Karpas-422 (cell line): ENCODE data around the gene LAMTOR5. TPM values are rescaled to one million over a fixed set of nuclear protein-coding genes. Genes with fewer than 3 reads are reported as not detected.
"Not testable (repeated sequence)": the region's sequence is repeated elsewhere in the genome, so short reads cannot be mapped to it uniquely, and the experiment has no call there.

Experiments
- DNase-seq: peaks from one replicate; pipeline ENCODE4 v3.0.0-alpha.2; 2015
- H2AFZ ChIP-seq: fragments of 200-600 bp; sonication (generic); 2 replicates; pipeline ENCODE4 v1.6.1; 2014; ENCODE audit warnings: antibody characterized with exemption, low read length, mixed read lengths
- H3K27ac ChIP-seq: fragments of 200-600 bp; sonication (generic); 2 replicates; pipeline ENCODE4 v1.5.1; 2014; ENCODE audit warnings: mild to moderate bottlenecking, low read length, moderate library complexity
- H3K27me3 ChIP-seq: fragments of 200-600 bp; sonication (generic); 2 replicates; pipeline ENCODE4 v1.6.1; 2014; ENCODE audit warnings: low read length, mixed read lengths
- H3K36me3 ChIP-seq: fragments of 200-600 bp; sonication (generic); 2 replicates; pipeline ENCODE4 v1.6.1; 2014; ENCODE audit warnings: low read length, mixed read lengths; ENCODE audit not compliant: insufficient read depth
- H3K4me1 ChIP-seq: fragments of 200-600 bp; sonication (generic); 2 replicates; pipeline ENCODE4 v1.6.1; 2014; ENCODE audit warnings: mild to moderate bottlenecking, low read length, mixed read lengths
- H3K4me2 ChIP-seq: fragments of 200-600 bp; sonication (generic); 2 replicates; pipeline ENCODE4 v1.6.1; 2014; ENCODE audit warnings: low read length, low read depth, mild to moderate bottlenecking; ENCODE audit not compliant: poor library complexity, severe bottlenecking
- H3K4me3 ChIP-seq: fragments of 200-600 bp; sonication (generic); 2 replicates; pipeline ENCODE4 v1.5.1; 2014; ENCODE audit warnings: mild to moderate bottlenecking, antibody characterized with exemption, low read length, mixed read lengths
- H3K79me2 ChIP-seq: fragments of 200-600 bp; sonication (generic); 2 replicates; pipeline ENCODE4 v1.6.1; 2014; ENCODE audit warnings: mild to moderate bottlenecking, low read length, mixed read lengths
- H3K9ac ChIP-seq: fragments of 200-600 bp; sonication (generic); 2 replicates; pipeline ENCODE4 v1.6.0; 2014; ENCODE audit warnings: low read length
- H3K9me2 ChIP-seq: fragments of 200-600 bp; sonication (generic), shearing (Covaris generic); replicated peaks from 2 replicates; pipeline ENCODE4 v1.6.0; 2014; ENCODE audit warnings: mild to moderate bottlenecking, low read length, moderate library complexity; ENCODE audit not compliant: insufficient read depth
- H3K9me3 ChIP-seq: fragments of 300-700, 200-600 bp; sonication (generic); 2 replicates; pipeline ENCODE4 v1.6.1; 2014; ENCODE audit warnings: low read length, mixed read lengths
- H4K20me1 ChIP-seq: fragments of 200-600 bp; sonication (generic); 2 replicates; pipeline ENCODE4 v1.6.1; 2014; ENCODE audit warnings: mild to moderate bottlenecking, antibody characterized with exemption, low read length, low read depth; ENCODE audit not compliant: insufficient read depth
- total RNA-seq: library from RNA; depleted of rRNA; stranded (reverse); fragments of >200 nt; shearing (Covaris generic); gene quantifications from 2 replicates; pipeline ENCODE4 v1.2.3, GENCODE V29; 2014; ENCODE audit warnings: low replicate concordance

LAMTOR5 gene
- total RNA-seq, 1 experiment from 2014 or later = 401 TPM

DNA sequence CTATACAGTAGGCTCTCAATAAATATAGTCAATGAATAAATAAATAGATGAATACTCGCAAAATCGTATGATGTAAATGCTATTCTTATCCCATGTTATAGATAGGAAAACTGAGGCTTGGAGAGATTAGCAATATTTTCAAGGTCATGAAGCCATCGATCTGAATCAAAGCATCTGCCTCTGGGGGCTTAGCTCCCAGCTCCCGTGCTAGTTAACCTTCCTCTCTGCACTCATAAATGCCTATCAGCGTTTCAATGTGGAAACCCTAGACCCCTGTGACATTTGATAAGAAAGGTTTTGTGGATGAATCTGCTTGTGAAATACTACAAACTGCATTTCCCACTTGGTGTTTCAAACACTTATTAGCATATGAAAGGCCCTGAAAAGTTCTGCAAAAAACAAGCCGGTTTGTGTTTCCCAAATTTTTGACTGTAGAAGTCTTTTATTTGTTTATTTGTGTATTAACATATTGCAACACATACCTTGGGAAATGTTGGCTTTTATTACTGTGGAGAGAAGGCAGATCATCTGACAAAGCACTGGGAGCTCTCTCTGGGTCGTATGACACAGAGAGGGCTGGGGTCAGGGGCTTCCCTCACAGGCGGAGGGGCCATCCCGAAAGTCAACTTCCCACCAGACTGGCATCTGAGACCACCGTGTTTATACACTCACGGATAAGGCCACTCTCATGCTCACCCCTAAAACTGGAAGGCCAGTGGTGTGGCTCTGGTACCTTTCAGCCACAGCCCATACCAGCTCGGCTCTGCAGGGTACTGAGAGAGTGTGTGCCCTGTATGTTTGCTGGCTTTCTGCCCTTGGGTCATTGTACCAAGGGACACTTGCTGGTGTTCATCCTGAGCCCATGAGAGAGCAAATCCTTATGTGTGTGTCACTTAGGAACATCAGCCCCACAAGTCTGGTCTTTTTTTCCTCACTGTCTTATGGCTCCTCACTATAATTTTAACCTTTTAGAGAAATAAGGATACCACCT, 42.5 kb upstream of the LAMTOR5 start:
- no peaks in the 10 kb centered on the region for H3K36me3 ChIP-seq
- H3K27ac ChIP-seq = no peak overlapping the region
- no peak overlapping the region for H2AFZ ChIP-seq
- no peaks in the 10 kb centered on the region for H4K20me1 ChIP-seq
- H3K79me2 ChIP-seq = no peaks in the 10 kb centered on the region
- DNase-seq = no peak
- no peaks in the 10 kb centered on the region for H3K27me3 ChIP-seq
- H3K9ac ChIP-seq = no peak overlapping the region
- H3K9me2 ChIP-seq = no peaks in the 10 kb centered on the region
- H3K4me1 ChIP-seq = no peaks in the 10 kb centered on the region
- no peaks in the 10 kb centered on the region for H3K9me3 ChIP-seq
- no peak overlapping the region for H3K4me2 ChIP-seq
- no peak overlapping the region for H3K4me3 ChIP-seq

DNA sequence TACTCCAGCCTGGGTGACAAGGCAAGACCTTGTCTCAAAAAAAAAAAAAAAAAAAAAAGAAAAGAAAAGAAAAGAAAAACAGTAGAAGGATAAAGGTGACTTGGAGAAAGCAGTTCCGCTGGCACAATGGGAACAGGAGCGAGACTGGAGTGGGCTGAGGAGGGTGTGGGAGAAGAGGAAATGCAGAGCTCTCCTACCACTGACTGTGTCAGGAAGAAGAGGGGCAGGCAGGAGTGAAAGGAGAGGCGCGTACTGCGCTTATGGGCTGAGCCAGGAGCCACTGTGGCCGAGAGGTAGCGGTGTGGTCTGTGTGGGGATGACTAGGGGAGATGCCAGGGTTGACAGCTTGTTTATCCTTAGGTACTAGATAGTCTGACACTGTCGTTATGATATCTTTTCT, 37.1 kb upstream of the LAMTOR5 start:
- DNase-seq = no peak
- no peaks in the 10 kb centered on the region for H3K36me3 ChIP-seq
- H3K9me3 ChIP-seq = no peaks in the 10 kb centered on the region
- H3K4me1 ChIP-seq = no peaks in the 10 kb centered on the region
- no peak overlapping the region for H2AFZ ChIP-seq
- no peak overlapping the region for H3K4me2 ChIP-seq
- H3K27ac ChIP-seq = no peak overlapping the region
- no peaks in the 10 kb centered on the region for H3K27me3 ChIP-seq
- H3K79me2 ChIP-seq = no peaks in the 10 kb centered on the region
- no peak overlapping the region for H3K4me3 ChIP-seq
- no peaks in the 10 kb centered on the region for H4K20me1 ChIP-seq
- H3K9ac ChIP-seq = no peak overlapping the region
- H3K9me2 ChIP-seq = no peaks in the 10 kb centered on the region

DNA sequence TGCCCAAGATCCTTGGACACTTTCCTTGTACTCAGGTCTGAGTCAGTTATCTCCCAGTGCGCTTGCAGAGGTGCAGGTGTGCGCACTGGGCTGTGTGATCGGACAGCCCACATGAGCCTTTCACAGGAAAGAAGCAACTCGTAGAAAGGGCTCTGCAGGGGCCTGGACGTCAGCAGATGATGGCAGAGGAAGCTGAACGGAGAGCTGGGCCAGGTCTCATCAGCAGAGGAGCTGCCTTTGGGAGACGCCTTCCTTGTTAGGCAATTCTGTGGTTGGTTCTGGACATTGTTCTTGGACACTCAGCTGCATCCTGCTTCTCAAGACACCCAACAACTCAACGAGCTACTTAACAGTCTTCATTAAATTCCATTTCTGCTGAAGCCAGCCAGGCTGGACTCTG, 36.0 kb upstream of the LAMTOR5 start:
- no peak overlapping the region for H3K27ac ChIP-seq
- no peaks in the 10 kb centered on the region for H3K4me1 ChIP-seq
- no peaks in the 10 kb centered on the region for H4K20me1 ChIP-seq
- no peak overlapping the region for H3K4me2 ChIP-seq
- H3K79me2 ChIP-seq = no peaks in the 10 kb centered on the region
- no peak for DNase-seq
- no peaks in the 10 kb centered on the region for H3K27me3 ChIP-seq
- H3K9ac ChIP-seq = no peak overlapping the region
- H2AFZ ChIP-seq = no peak overlapping the region
- H3K4me3 ChIP-seq = no peak overlapping the region
- H3K9me3 ChIP-seq = no peaks in the 10 kb centered on the region
- no peaks in the 10 kb centered on the region for H3K9me2 ChIP-seq
- H3K36me3 ChIP-seq = no peaks in the 10 kb centered on the region

DNA sequence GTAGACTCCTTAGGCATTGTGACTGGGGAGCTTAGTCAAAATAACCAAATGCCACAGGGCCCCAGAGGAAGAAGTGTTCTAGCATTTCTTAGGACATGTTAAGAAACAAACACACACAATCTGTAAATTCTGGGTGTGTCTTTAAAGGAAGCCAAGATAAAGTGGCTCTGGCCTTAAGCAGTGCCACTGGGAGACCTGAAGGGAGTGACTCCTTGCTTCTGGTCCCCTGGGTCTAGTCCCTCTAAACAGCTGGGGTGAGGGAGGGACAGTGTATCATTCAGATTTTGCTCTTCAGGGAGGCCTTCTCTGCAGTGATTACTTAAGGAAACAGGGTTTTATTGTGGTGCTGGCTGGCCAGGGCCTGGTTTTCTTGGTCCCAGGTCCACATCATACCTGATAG, 34.4 kb upstream of the LAMTOR5 start:
- Histone ChIP-seq H3K27ac (no peak overlapping the region), H3K4me1 (no peaks in the 10 kb centered on the region), H3K36me3 (no peaks in the 10 kb centered on the region), H2AFZ (no peak overlapping the region), H3K4me2 (no peak overlapping the region), H3K27me3 (no peaks in the 10 kb centered on the region), H3K9me2 (no peaks in the 10 kb centered on the region), H4K20me1 (no peaks in the 10 kb centered on the region), H3K79me2 (no peaks in the 10 kb centered on the region), H3K9ac (no peak overlapping the region), H3K4me3 (no peak overlapping the region), H3K9me3 (no peaks in the 10 kb centered on the region)
- no peak for DNase-seq

DNA sequence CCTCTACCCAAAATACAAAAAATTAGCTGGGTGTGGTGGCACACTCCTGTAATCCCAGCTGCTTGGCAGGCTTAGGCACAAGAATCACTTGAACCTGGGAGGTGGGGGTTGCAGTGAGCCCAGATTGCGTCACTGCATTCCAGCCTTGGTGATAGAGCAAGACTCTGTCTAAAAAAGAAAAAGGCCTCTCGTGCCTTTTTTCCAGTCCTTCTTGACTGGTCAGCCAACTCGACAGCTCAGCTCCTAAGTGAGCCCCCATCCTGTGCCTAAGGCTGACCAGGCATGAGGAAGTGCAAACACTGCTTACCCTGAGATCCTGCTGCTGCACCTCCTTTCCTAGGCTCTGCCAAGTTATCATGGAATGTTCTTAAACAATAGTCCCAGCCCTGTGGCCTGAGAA, 33.4 kb upstream of the LAMTOR5 start:
- no peak overlapping the region for H3K4me2 ChIP-seq
- no peak for DNase-seq
- H3K27ac ChIP-seq = no peak overlapping the region
- H3K4me3 ChIP-seq = no peak overlapping the region
- no peaks in the 10 kb centered on the region for H3K36me3 ChIP-seq
- no peak overlapping the region for H2AFZ ChIP-seq
- H3K27me3 ChIP-seq = no peaks in the 10 kb centered on the region
- no peaks in the 10 kb centered on the region for H3K9me2 ChIP-seq
- no peak overlapping the region for H3K9ac ChIP-seq
- H3K79me2 ChIP-seq = no peaks in the 10 kb centered on the region
- H3K4me1 ChIP-seq = no peaks in the 10 kb centered on the region
- no peaks in the 10 kb centered on the region for H3K9me3 ChIP-seq
- no peaks in the 10 kb centered on the region for H4K20me1 ChIP-seq

DNA sequence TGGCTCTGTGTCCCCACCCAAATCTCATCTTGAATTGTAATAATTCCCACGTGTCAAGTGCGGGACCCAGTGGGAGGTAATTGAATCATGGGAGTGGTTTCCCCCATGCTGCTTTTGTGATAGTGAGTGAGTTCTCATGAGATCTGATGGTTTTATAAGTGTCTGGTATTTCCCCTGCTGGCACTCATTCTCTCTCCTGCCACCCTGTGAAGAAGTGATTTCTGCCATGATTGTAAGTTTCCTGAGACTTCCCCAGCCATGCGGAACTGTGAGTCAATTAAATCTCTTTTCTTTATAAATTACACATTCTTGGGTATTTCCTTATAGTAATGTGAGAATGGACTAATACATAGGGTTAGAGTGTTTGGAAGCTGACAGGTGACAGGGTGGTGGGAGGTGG, 32.4 kb upstream of the LAMTOR5 start:
- not testable (repeated sequence) for H3K79me2 ChIP-seq, H3K4me3 ChIP-seq, H3K4me2 ChIP-seq, H3K9me2 ChIP-seq, H3K4me1 ChIP-seq, H3K27ac ChIP-seq, H3K9me3 ChIP-seq, H3K27me3 ChIP-seq, DNase-seq, H3K9ac ChIP-seq, H4K20me1 ChIP-seq, H3K36me3 ChIP-seq, H2AFZ ChIP-seq

DNA sequence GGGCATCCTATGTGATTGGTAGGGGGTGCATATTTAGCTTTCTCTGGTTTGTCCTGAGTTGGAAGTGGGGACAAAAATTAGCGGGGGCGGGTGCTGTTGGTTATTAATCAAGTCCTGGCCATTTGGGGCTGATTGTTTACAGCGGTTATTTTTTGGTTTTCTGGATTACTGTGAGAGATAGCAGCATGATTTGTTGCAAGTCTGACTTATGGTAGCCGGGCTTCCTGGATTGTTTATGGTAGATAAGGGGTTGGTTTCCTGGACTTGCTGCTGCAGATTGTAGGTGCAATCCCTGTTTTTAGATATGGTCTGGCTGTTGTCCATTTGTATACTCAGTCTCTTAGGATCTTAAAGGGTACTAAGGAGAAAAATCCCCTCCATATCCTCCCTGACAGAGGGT, 31.4 kb upstream of the LAMTOR5 start:
- Histone ChIP-seq H3K27ac (no peak overlapping the region), H3K36me3 (no peaks in the 10 kb centered on the region), H3K79me2 (no peaks in the 10 kb centered on the region), H3K9me3 (no peaks in the 10 kb centered on the region), H4K20me1 (no peaks in the 10 kb centered on the region), H3K4me2 (no peak overlapping the region), H3K27me3 (no peaks in the 10 kb centered on the region), H3K9ac (no peak overlapping the region), H3K4me1 (no peaks in the 10 kb centered on the region), H2AFZ (no peak overlapping the region), H3K9me2 (no peaks in the 10 kb centered on the region), H3K4me3 (no peak overlapping the region)
- no peak for DNase-seq

DNA sequence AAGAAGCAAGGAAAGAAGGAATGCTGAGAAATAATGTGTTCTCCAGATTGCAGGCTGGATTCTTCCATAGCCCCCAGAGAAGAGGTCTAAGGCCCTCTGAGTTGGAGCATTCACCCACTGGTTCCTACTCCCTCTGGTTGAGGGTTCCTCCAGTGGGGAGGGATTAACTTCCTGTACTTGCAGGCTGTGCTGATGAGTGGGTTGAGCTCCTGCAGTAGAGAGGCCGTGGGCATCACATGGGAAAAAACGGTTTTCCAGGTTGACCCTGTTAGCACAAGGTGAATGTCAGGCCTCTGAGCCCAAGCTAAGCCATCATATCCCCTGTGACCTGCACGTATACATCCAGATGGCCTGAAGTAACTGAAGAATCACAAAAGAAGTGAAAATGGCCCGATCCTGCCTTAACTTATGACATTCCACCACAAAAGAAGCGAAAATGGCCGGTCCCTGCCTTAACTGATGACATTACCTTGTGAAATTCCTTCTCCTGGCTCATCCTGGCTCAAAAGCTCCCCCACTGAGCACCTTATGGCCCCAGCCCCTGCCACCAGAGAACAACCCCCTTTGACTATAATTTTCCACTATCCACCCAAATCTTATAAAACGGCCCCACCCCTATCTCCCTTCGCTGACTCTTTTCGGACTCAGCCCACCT, 30.3 kb upstream of the LAMTOR5 start:
- not testable (repeated sequence) for H2AFZ ChIP-seq, H3K9ac ChIP-seq, H3K27me3 ChIP-seq, H3K27ac ChIP-seq, H3K36me3 ChIP-seq, H3K9me2 ChIP-seq, DNase-seq, H3K4me2 ChIP-seq, H3K79me2 ChIP-seq, H3K9me3 ChIP-seq, H4K20me1 ChIP-seq, H3K4me3 ChIP-seq, H3K4me1 ChIP-seq
